Left colon (tissue), 2 donors: ENCODE measurements around the gene LAMTOR1. TPM values are rescaled to one million over a fixed set of nuclear protein-coding genes. Genes with fewer than 3 reads are reported as not detected.
A peak's percentile ranks its signal among the peaks of the same experiment; 100 is the strongest.

Experiments used
- ATAC-seq: fragments of 200-7000 bp; cut with Tn5 transposase; one replicate; pipeline ENCODE4 v1.9.1; 2020; ENCODE audit warnings: mild to moderate bottlenecking, moderate library complexity
- DNase-seq, 2 donors: peaks; one replicate each; pipeline ENCODE4 v3.0.0-alpha.2; 2020
- intact Hi-C, 2 donors: fragments of 100-400 bp; cut with DNase I in 1 of 2; cut with micrococcal nuclease in 1 of 2; formaldehyde crosslinking; loops; one replicate each; pipeline versions ENCODE4 v1.11.2 to v1.14.0; 2022; cut with DNase I, micrococcal nuclease
- total RNA-seq, 2 donors: library from RNA; stranded (reverse); fragmentation: NEBNext Ultra II Directional; extraction: Animal tissue kit (Norgen Biotek cat#: 25700); gene quantifications; one replicate each; pipeline ENCODE4 v1.2.1, GENCODE V29; 2021
- donor health status: DM: no; HTN: no; CAD: no.
- donor health status: DM: yes; HTN: yes; CAD: no.

The LAMTOR1 gene
- total RNA-seq, 2 donors from 2014 or later: 96.8 to 102 TPM

- ATAC-seq (no peak), DNase-seq (no peak)
- intact Hi-C loops: no loop called here
These were observed 20.1 kb upstream of the LAMTOR1 start for GRCh38 chr11:72123117-72123653.

- ATAC-seq (no peak), DNase-seq (no peak)
- intact Hi-C loops: no loop called here
These were observed 19.5 kb upstream of the LAMTOR1 start for GRCh38 chr11:72122607-72123006.

DNA sequence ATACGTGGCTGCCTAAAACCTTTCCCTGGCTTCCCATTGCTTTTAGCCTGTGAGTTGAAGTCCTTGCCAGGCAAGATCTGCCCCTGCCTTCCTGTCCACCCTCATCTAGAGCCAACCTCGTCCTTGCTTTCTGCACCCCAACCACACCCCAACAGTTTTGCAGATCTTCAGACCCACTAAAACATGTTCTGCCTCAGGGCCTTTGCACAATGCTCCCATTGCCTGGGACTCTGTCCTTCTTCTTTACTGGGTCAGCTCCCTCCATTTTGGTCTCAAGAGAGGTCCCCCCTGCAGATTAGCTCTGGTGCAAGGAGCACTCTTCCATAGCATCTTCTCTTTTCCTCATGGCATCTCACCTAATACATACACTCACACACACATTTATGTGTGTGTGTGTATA lies 17.8 kb upstream of the LAMTOR1 start:
- DNase-seq: no peak
- intact Hi-C loops: no loop called here
- ATAC-seq: no peak

DNA sequence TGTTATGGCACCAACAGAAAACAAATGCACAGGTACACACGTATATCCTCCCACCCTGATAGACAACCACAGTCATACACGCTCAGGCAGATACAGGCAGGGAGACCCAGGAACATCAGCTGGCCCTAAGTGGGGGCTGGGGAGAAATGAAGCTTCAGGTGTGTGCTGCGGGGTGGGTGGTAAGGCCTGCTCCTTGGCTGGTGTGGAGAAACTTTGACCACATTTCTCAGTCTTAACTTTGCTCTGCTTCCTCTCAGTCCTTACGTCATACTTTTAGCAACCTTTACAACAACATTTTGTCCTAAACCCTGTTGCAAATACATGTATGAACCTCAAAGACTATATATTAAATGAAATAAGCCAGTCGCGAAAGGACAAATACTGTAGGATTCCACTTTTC lies 16.1 kb upstream of the LAMTOR1 start:
- DNase-seq: no peak
- ATAC-seq: no peak
- intact Hi-C loops: no loop called here

- intact Hi-C loops: no loop called here
- DNase-seq (no peak), ATAC-seq (no peak)
These were observed 13.1 kb upstream of the LAMTOR1 start for GRCh38 chr11:72116019-72116755.

GRCh38 chr11:72114570-72114969 lies 11.5 kb upstream of the LAMTOR1 start:
- intact Hi-C loops: no loop called here
- ATAC-seq: no peak
- DNase-seq: no peak

DNA sequence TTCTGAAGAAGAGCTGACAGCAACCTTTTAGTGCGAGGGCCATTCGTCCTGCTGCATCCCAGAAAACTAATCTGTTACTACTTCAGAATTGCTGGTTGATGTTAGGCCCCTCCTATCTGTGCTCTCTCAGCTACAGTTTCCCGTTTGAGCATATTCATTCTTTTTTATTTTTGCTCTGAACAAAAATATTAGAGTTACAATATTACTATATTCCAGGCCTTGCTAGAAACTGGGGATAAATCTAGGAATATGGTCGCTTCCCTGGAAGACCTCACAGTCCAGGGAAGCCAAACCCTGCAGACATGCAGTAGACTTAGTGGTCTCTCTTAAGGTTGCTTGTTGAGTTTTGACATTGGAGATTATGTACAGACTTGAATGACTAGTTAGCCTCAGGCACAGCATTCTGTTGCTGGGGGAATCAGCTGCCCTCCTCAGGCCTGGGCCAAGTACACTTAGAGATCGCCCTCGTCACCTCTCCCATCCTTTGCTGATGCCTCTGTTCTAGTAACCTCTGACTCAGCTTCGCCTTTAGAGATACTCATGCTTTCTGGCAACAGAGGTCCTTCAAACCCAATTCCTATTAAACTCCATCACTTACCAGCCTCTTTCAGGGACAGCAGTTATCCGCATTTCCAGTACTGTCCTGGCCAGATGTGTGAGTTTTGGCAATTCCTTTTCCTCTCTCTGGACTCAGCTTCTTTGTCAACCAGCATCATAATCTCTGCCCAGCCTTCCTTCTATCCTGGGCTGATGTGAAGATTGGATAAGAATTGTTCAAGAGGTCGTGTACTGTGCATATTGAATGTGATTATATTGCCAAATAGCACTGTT lies 10.1 kb upstream of the LAMTOR1 start:
- ATAC-seq: no peak
- intact Hi-C loops: no loop called here
- DNase-seq: no peak

DNA sequence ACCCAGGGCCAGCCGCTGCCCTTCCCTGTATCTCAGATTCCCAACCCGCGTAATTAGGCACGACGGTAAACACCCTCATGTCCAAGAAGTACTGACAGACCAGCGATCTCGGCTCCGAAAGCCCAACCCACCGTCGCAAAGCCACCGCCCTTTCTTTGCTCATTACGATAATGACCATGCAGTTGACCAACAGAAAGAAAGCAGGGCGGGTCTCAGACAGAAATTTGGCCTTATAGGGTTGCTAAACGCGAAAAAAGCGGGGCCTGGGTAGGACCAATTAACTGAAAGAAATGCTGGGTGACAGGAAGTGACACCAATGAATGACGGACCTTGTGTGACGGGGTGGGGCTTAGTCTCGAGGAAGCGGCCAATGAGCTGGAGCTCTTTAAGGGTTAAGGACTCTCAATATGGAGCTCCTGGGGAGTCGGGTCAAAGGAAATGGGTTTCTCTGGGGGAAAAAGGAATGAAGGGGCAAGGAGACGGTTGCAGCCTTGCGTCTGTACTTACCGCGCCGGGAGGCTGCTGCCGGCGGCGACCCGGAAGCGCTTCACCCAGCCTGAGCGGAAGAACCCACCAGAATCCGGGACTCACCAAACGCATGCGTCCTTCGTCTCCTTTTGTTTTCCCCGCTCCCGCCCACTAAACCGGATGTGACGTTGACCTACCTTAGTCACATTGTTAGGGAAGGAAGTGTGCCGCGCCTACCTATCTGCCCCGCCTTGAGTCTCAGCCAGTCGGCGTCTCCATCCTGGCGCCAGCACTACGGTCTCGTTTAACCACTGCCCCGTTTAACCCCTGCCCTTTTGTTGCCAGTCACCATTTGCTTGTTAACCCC lies 9.3 kb upstream of the LAMTOR1 start, which contains the start of gene ANAPC15:
Gene ANAPC15, minus strand, starts transcription at position 553 of the 835 bp plus-strand sequence. CDS start 1,419 bp downstream, outside the sequence.
- intact Hi-C loops: no loop called here
- peak; percentile 99 for DNase-seq
- peak; percentile 90 for ATAC-seq

GRCh38 chr11:72111300-72112142 lies 8.4 kb upstream of the LAMTOR1 start:
- intact Hi-C loops: no loop called here

DNA sequence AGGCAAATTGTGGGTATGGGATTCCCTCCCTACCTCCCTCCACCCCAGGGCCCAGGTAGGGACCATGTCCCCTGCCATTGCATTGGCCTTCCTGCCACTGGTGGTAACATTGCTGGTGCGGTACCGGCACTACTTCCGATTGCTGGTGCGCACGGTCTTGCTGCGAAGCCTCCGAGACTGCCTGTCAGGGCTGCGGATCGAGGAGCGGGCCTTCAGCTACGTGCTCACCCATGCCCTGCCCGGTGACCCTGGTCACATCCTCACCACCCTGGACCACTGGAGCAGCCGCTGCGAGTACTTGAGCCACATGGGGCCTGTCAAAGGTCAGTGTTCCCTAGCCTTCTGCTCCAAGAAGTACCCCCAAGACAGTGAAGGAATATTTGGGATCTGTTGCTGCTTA lies 2.8 kb upstream of the LAMTOR1 start, which contains the start of gene TOMT:
Gene TOMT, plus strand, starts transcription at position 37 of the 400 bp plus-strand sequence. Its CDS starts 28 bp downstream, at position 65.
- ATAC-seq: no peak
- intact Hi-C loops: no loop called here
- DNase-seq: no peak

More at GRCh38 chr11:72111300-72112142, 8.4 kb upstream of the LAMTOR1 start:
- ATAC-seq (no peak), DNase-seq (no peak)

DNA sequence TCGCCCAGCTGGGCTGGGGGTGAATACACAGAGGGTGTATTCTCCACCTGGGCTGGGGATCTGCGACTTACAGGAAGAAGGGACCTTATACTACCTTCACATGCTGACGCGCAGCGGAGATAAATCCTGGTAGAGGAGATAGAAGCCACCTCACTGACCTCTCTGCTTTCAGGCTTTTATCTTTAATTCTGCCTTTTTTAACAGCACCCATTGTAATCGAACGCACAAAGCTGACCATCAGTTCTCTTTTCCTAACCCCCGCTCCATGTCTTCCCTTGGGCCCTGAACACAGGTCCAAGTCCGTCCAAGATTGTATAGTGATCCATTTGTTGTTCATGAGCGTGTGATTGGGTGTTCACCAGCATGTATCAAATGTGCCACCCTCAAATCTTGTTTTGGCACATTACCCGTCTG lies 664 bp upstream of the LAMTOR1 start:
- intact Hi-C loops: no loop called here
- DNase-seq: no peak

GRCh38 chr11:72102631-72102945 lies 509 bp downstream of the LAMTOR1 start:
- intact Hi-C loops: no loop called here

More for the DNA sequence above, 664 bp upstream of the LAMTOR1 start:
- no peak for ATAC-seq

GRCh38 chr11:72102162-72102561 lies 935 bp downstream of the LAMTOR1 start:
- no peak for DNase-seq
- intact Hi-C loops: no loop called here
- peak; percentile 0 for ATAC-seq

More at GRCh38 chr11:72102631-72102945, 509 bp downstream of the LAMTOR1 start:
- ATAC-seq: no peak
- no peak for DNase-seq

- intact Hi-C loops: no loop called here
- no peak for DNase-seq
- ATAC-seq: no peak
These were observed 2.6 kb downstream of the LAMTOR1 start for GRCh38 chr11:72100462-72100861.

- intact Hi-C loops: no loop called here
- no peak for DNase-seq
- ATAC-seq: no peak
These were observed 3.1 kb downstream of the LAMTOR1 start for GRCh38 chr11:72100009-72100408.

DNA sequence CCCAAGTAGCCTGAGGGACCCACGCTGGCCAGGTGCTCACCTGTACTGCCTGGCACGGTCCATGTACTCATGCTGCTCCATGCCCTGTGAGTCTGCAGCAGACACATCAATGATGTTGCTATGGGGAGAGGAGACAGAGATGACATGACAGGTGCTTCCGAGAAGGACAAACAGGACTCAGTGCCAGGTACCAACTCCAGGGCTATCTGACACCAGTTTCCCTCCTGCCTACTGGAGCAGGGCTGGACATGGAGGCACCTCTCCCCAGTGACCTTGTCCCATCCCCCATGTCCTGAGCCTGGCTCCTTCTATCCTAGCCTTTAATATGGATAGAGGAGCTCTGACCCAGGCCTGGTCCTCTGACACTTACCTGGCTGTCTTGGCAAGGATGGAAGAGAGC lies 4.4 kb downstream of the LAMTOR1 start:
- DNase-seq (no peak), ATAC-seq (no peak)
- intact Hi-C loops: no loop called here

GRCh38 chr11:72091292-72091691 lies 11.8 kb downstream of the LAMTOR1 start:
- intact Hi-C loops: loop anchor here in 1 of 2 donors (1.0 kb wide), 1 partner anchor 66 kb away; no protein-coding TSS in a partner anchor
- ATAC-seq (peak; percentile 95), DNase-seq (peak; percentile 79 to 84)
